ENCODE data around the gene ZNF701.

DNA sequence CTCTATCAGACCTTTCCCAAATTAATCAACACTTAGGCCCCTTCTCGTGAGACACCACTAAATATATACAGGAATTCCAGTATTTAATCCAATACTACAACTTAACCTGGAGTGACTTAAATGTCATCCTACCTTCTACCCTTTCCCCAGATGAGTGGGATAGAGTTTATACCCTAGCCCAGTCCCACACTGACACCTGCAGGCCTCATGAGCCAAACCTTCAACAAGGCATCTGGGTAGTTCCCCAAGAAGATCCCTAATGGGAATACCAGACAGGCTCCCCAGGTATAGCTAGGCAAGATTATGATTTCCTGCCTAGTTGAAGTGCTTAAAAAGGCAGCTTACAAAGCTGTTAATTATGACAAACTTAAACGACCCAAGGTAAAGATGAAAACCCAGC is 52.2 kb downstream of the ZNF701 start:
- TF ChIP-seq, protein P1, sequence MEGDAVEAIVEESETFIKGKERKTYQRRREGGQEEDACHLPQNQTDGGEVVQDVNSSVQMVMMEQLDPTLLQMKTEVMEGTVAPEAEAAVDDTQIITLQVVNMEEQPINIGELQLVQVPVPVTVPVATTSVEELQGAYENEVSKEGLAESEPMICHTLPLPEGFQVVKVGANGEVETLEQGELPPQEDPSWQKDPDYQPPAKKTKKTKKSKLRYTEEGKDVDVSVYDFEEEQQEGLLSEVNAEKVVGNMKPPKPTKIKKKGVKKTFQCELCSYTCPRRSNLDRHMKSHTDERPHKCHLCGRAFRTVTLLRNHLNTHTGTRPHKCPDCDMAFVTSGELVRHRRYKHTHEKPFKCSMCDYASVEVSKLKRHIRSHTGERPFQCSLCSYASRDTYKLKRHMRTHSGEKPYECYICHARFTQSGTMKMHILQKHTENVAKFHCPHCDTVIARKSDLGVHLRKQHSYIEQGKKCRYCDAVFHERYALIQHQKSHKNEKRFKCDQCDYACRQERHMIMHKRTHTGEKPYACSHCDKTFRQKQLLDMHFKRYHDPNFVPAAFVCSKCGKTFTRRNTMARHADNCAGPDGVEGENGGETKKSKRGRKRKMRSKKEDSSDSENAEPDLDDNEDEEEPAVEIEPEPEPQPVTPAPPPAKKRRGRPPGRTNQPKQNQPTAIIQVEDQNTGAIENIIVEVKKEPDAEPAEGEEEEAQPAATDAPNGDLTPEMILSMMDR (IDR thresholded peaks at IDR 0.05), result no peak
- TF ChIP-seq POLR2A (IDR thresholded peaks at IDR 0.05), result no peak

All from suprapubic skin (tissue), 3 donors.